ENCODE data around the gene HAL.

- no peak for TF ChIP-seq POLR2A (IDR thresholded peaks at IDR 0.05; ENCODE audit: low read depth)
- TF ChIP-seq POLR2AphosphoS5 (IDR thresholded peaks at IDR 0.05): no peak
- no peak for TF ChIP-seq EP300 (IDR thresholded peaks at IDR 0.05)
- no peak for TF ChIP-seq CTCF (IDR thresholded peaks at IDR 0.05)
Observed at GRCh38 chr12:95967301-95967700, 28.8 kb downstream of the HAL start.

Measured in esophagus muscularis mucosa (tissue), 4 donors.